SK-N-SH treated with all-trans-retinoic acid at 6 μM for 48 hours (cell line): ENCODE results near the gene FNBP1L.

ENCODE experiments used
- ATAC-seq: fragments of 200-7000 bp; cut with Tn5 transposase; 3 replicates; pipeline ENCODE4 v1.9.1; 2020; ENCODE audit warnings: mild to moderate bottlenecking, moderate library complexity
- ARNTL ChIP-seq: fragments of 450-650 bp; formaldehyde crosslinking; IDR thresholded peaks from 2 replicates; pipeline ENCODE4 v1.5.0; 2020; ENCODE audit warnings: low read depth, mild to moderate bottlenecking, moderate library complexity, borderline replicate concordance
- CREB5 ChIP-seq: fragments of 250-450 bp; sonication (Bioruptor Pico); IDR thresholded peaks from 2 replicates; pipeline ENCODE4 v1.5.1; 2020; ENCODE audit warnings: low read depth, mild to moderate bottlenecking, moderate library complexity
- CSDC2 ChIP-seq: fragments of 250-450 bp; sonication (Bioruptor Pico); IDR thresholded peaks from 2 replicates; pipeline ENCODE4 v1.5.0; 2020; ENCODE audit warnings: mild to moderate bottlenecking, moderate library complexity
- GLIS3 ChIP-seq: fragments of 250-450 bp; sonication (Bioruptor Pico); IDR thresholded peaks from 2 replicates; pipeline ENCODE4 v1.5.0; 2020; ENCODE audit warnings: mild to moderate bottlenecking, moderate library complexity
- ISL1 ChIP-seq: fragments of 250-450 bp; sonication (Bioruptor Pico); IDR thresholded peaks from 2 replicates; pipeline ENCODE4 v2.1.2; 2022; ENCODE audit warnings: mild to moderate bottlenecking, moderate library complexity
- OSR1 ChIP-seq: fragments of 250-450 bp; sonication (Bioruptor Pico); IDR thresholded peaks from 2 replicates; pipeline ENCODE4 v1.8.0; 2022; ENCODE audit warnings: moderate library complexity, mild to moderate bottlenecking, inconsistent platforms
- PATZ1 ChIP-seq: fragments of 250-450 bp; sonication (Bioruptor Pico); IDR thresholded peaks from 2 replicates; pipeline ENCODE4 v1.8.0; 2020; ENCODE audit warnings: mild to moderate bottlenecking, moderate library complexity, borderline replicate concordance
- PPARA ChIP-seq: fragments of 250-450 bp; sonication (Bioruptor Pico); IDR thresholded peaks from 2 replicates; pipeline ENCODE4 v1.5.0; 2020; ENCODE audit warnings: mild to moderate bottlenecking, borderline replicate concordance
- RARB ChIP-seq: fragments of 250-450 bp; sonication (Bioruptor Pico); IDR thresholded peaks from 2 replicates; pipeline ENCODE4 v1.8.0; 2021; ENCODE audit warnings: mild to moderate bottlenecking, moderate library complexity
- TCF4 ChIP-seq: fragments of 250-450 bp; sonication (Bioruptor Pico); IDR thresholded peaks from 2 replicates; pipeline ENCODE4 v1.8.0; 2021; ENCODE audit warnings: mild to moderate bottlenecking, moderate library complexity, borderline replicate concordance
- ZC3H10 ChIP-seq: fragments of 250-450 bp; sonication (Bioruptor Pico); IDR thresholded peaks from 2 replicates; pipeline ENCODE4 v1.5.1; 2021; ENCODE audit warnings: mild to moderate bottlenecking, moderate library complexity
- ZFP3 ChIP-seq: fragments of 250-450 bp; sonication (Bioruptor Pico); IDR thresholded peaks from 2 replicates; pipeline ENCODE4 v1.5.0; 2020; ENCODE audit warnings: mild to moderate bottlenecking, moderate library complexity
- ZFP30 ChIP-seq: fragments of 450-650 bp; formaldehyde crosslinking; IDR thresholded peaks from 2 replicates; pipeline ENCODE4 v1.5.0; 2022; ENCODE audit warnings: mild to moderate bottlenecking, moderate library complexity
- ZNF565 ChIP-seq: fragments of 450-650 bp; formaldehyde crosslinking; conservative IDR thresholded peaks from 2 replicates; pipeline ENCODE4 v1.5.0; 2020; ENCODE audit warnings: low read depth, mild to moderate bottlenecking, moderate library complexity
- ZNF8 ChIP-seq: fragments of 450-650 bp; formaldehyde crosslinking; IDR thresholded peaks from 2 replicates; pipeline ENCODE4 v1.5.0; 2020; ENCODE audit warnings: mild to moderate bottlenecking, moderate library complexity
- TF ChIP-seq, protein P1 (sequence below): fragments of 250-450 bp; sonication (Bioruptor Pico); IDR thresholded peaks from 2 replicates; pipeline ENCODE4 v1.5.1; 2021; ENCODE audit warnings: mild to moderate bottlenecking, moderate library complexity

Gene FNBP1L

GRCh38 chr1:93447481-93448291 is at the start of gene FNBP1L:
TSS of gene FNBP1L (plus strand) at chr1:93448118. CDS start at chr1:93448282, 164 bp downstream.
- ATAC-seq: peak; percentile 90
- TF ChIP-seq ZFP30 (CRISPR knock-in tag) (no peak), CREB5 (CRISPR knock-in tag) (no peak), PATZ1 (no peak), RARB (CRISPR knock-in tag) (no peak), ZFP3 (CRISPR knock-in tag) (no peak), TCF4 (CRISPR knock-in tag) (no peak), GLIS3 (CRISPR knock-in tag) (no peak), CSDC2 (no peak), PPARA (no peak), ARNTL (no peak), ZNF565 (CRISPR knock-in tag) (no peak), ZC3H10 (CRISPR knock-in tag) (no peak)
- TF ChIP-seq, protein P1, sequence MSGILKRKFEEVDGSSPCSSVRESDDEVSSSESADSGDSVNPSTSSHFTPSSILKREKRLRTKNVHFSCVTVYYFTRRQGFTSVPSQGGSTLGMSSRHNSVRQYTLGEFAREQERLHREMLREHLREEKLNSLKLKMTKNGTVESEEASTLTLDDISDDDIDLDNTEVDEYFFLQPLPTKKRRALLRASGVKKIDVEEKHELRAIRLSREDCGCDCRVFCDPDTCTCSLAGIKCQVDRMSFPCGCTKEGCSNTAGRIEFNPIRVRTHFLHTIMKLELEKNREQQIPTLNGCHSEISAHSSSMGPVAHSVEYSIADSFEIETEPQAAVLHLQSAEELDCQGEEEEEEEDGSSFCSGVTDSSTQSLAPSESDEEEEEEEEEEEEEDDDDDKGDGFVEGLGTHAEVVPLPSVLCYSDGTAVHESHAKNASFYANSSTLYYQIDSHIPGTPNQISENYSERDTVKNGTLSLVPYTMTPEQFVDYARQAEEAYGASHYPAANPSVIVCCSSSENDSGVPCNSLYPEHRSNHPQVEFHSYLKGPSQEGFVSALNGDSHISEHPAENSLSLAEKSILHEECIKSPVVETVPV: no peak

- no peak for ATAC-seq
- TF ChIP-seq RARB (CRISPR knock-in tag) (no peak), OSR1 (CRISPR knock-in tag) (no peak), TCF4 (CRISPR knock-in tag) (no peak), PATZ1 (no peak), CREB5 (CRISPR knock-in tag) (no peak), GLIS3 (CRISPR knock-in tag) (no peak), ZNF565 (CRISPR knock-in tag) (no peak), ARNTL (no peak), ZNF8 (CRISPR knock-in tag) (no peak)
- TF ChIP-seq, protein P1: no peak
- TF ChIP-seq, all 23 proteins: peak for 0
These were observed 48.1 kb upstream of the FNBP1L start for GRCh38 chr1:93399781-93400180.

- ATAC-seq: no peak
- TF ChIP-seq CSDC2 (no peak), PATZ1 (no peak), ISL1 (CRISPR knock-in tag) (no peak), ZC3H10 (CRISPR knock-in tag) (no peak), GLIS3 (CRISPR knock-in tag) (no peak), ZFP3 (CRISPR knock-in tag) (no peak)
These were observed 39.7 kb upstream of the FNBP1L start for GRCh38 chr1:93408203-93408602.
